Tibial nerve (tissue), 3 donors: ENCODE results near the gene SMIM32.

ENCODE experiments used
- POLR2A ChIP-seq, 2 donors: fragments of 450-650 bp; IDR thresholded peaks; one replicate each; pipeline ENCODE4 v1.6.1; 2017; ENCODE audit warnings: antibody characterized with exemption in 2 of 2, mild to moderate bottlenecking in 2 of 2, moderate library complexity in 2 of 2
- TF ChIP-seq, protein P1 (sequence below), 5 experiments: fragments of 200-600 bp in 3 of 5; fragments of 450-650 bp in 2 of 5; sonication (generic) in 3 of 5; IDR thresholded peaks; one replicate each; pipeline ENCODE4 v1.5.1; 2016 to 2019; ENCODE audit warnings: antibody characterized with exemption in 5 of 5, mild to moderate bottlenecking in 3 of 5, moderate library complexity in 2 of 5

DNA sequence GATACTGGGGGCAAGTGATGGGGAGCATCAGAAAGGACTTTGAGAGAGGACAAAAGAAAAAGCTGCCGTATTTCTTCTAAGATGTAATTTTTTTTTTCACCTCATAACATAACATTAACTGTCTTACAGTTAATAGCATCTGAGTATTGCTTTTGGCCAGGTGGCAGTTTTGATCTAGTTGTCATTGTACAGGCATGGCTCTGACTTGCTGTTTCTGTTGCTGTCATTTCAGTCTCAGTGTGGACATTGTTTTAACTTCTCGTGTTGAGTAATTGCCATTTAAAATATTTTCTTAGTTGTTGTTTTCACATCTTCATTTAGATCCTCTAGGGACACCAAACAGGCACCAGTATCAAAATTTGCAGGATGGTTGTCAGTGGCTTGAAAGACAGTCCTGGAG is 47.9 kb downstream of the SMIM32 start:
- no peak for TF ChIP-seq POLR2A (IDR thresholded peaks at IDR 0.05)
- TF ChIP-seq, protein P1, sequence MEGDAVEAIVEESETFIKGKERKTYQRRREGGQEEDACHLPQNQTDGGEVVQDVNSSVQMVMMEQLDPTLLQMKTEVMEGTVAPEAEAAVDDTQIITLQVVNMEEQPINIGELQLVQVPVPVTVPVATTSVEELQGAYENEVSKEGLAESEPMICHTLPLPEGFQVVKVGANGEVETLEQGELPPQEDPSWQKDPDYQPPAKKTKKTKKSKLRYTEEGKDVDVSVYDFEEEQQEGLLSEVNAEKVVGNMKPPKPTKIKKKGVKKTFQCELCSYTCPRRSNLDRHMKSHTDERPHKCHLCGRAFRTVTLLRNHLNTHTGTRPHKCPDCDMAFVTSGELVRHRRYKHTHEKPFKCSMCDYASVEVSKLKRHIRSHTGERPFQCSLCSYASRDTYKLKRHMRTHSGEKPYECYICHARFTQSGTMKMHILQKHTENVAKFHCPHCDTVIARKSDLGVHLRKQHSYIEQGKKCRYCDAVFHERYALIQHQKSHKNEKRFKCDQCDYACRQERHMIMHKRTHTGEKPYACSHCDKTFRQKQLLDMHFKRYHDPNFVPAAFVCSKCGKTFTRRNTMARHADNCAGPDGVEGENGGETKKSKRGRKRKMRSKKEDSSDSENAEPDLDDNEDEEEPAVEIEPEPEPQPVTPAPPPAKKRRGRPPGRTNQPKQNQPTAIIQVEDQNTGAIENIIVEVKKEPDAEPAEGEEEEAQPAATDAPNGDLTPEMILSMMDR (IDR thresholded peaks at IDR 0.05), result no peak
